H9 (cell line): ENCODE measurements around the gene CSMD2. TPM values are rescaled to one million over a fixed set of nuclear protein-coding genes. Genes with fewer than 3 reads are reported as not detected.
"Not testable (repeated sequence)": the region's sequence is repeated elsewhere in the genome, so short reads cannot be mapped to it uniquely, and the experiment has no call there.

ENCODE experiments used
- DNase-seq: peaks from one replicate; pipeline ENCODE4 v3.0.0-alpha.2; 2017
- H2AFZ ChIP-seq: one replicate; pipeline ENCODE4 v1.6.1; 2013; ENCODE audit warnings: mild to moderate bottlenecking, low read length, control low read depth, moderate library complexity
- H2AK5ac ChIP-seq: 2 replicates; pipeline ENCODE4 v1.6.1; 2013; ENCODE audit warnings: low read length, control low read depth, mixed read lengths; ENCODE audit not compliant: insufficient read length
- H2BK120ac ChIP-seq: one replicate; pipeline ENCODE4 v1.6.1; 2013; ENCODE audit warnings: low read depth, mild to moderate bottlenecking, low read length, control low read depth, inconsistent platforms; ENCODE audit not compliant: poor library complexity, severe bottlenecking
- H2BK12ac ChIP-seq: 2 replicates; pipeline ENCODE4 v1.6.1; 2013; ENCODE audit warnings: low read length, control low read depth, mixed read lengths, low read depth; ENCODE audit not compliant: insufficient read length
- H2BK15ac ChIP-seq: 2 replicates; pipeline ENCODE4 v1.6.1; 2013; ENCODE audit warnings: low read depth, low read length, control low read depth
- H2BK20ac ChIP-seq: one replicate; pipeline ENCODE4 v1.6.1; 2013; ENCODE audit warnings: low read depth, mild to moderate bottlenecking, low read length, control low read depth, inconsistent platforms; ENCODE audit not compliant: poor library complexity, severe bottlenecking
- H2BK5ac ChIP-seq: 2 replicates; pipeline ENCODE4 v1.6.1; 2013; ENCODE audit warnings: low read length, control low read depth, mixed read lengths; ENCODE audit not compliant: insufficient read length
- H3K14ac ChIP-seq: 2 replicates; pipeline ENCODE4 v1.6.1; 2013; ENCODE audit warnings: low read length, control low read depth; ENCODE audit not compliant: insufficient read depth
- H3K18ac ChIP-seq: 2 replicates; pipeline ENCODE4 v1.6.1; 2013; ENCODE audit warnings: low read depth, mild to moderate bottlenecking, mixed read lengths, low read length, control low read depth; ENCODE audit not compliant: insufficient read length
- H3K23ac ChIP-seq: 2 replicates; pipeline ENCODE4 v1.6.1; 2013; ENCODE audit warnings: low read length, control low read depth, mixed read lengths, low read depth; ENCODE audit not compliant: insufficient read length
- H3K23me2 ChIP-seq: 2 replicates; pipeline ENCODE4 v1.6.1; 2013; ENCODE audit warnings: low read depth, mild to moderate bottlenecking, mixed read lengths, low read length, control low read depth; ENCODE audit not compliant: insufficient read length, poor library complexity, severe bottlenecking
- H3K27ac ChIP-seq: 2 replicates; pipeline ENCODE4 v1.5.1; 2013; ENCODE audit warnings: low read length, control low read depth, mixed read lengths, low read depth; ENCODE audit not compliant: insufficient read length
- H3K27me3 ChIP-seq: 2 replicates; pipeline ENCODE4 v1.6.1; 2013; ENCODE audit warnings: low read length, control low read depth, inconsistent platforms; ENCODE audit not compliant: insufficient read depth
- H3K4ac ChIP-seq: 2 replicates; pipeline ENCODE4 v1.6.1; 2013; ENCODE audit warnings: low read depth, mild to moderate bottlenecking, control low read depth, inconsistent platforms, low read length, moderate library complexity
- H3K4me1 ChIP-seq: 2 replicates; pipeline ENCODE4 v1.6.1; 2013; ENCODE audit warnings: low read length, control low read depth, inconsistent platforms; ENCODE audit not compliant: insufficient read depth
- H3K4me2 ChIP-seq: 2 replicates; pipeline ENCODE4 v1.6.1; 2013; ENCODE audit warnings: low read length, control low read depth, mixed read lengths; ENCODE audit not compliant: insufficient read length, insufficient read depth
- H3K56ac ChIP-seq: 2 replicates; pipeline ENCODE4 v1.6.1; 2013; ENCODE audit warnings: low read depth, mild to moderate bottlenecking, mixed read lengths, low read length, control low read depth; ENCODE audit not compliant: insufficient read length
- H3K79me1 ChIP-seq: 2 replicates; pipeline ENCODE4 v1.6.1; 2013; ENCODE audit warnings: low read depth, mild to moderate bottlenecking, moderate library complexity, low read length, control low read depth, inconsistent platforms; ENCODE audit not compliant: insufficient read depth, poor library complexity, severe bottlenecking
- H3K79me2 ChIP-seq: 2 replicates; pipeline ENCODE4 v1.6.1; 2013; ENCODE audit warnings: low read length, control low read depth, inconsistent platforms; ENCODE audit not compliant: insufficient read depth
- H3K9ac ChIP-seq: 2 replicates; pipeline ENCODE4 v1.6.1; 2013; ENCODE audit warnings: low read length, control low read depth, mixed read lengths; ENCODE audit not compliant: insufficient read length; ENCODE audit errors: extremely low read depth
- H3K9me3 ChIP-seq: one replicate; pipeline ENCODE4 v1.6.1; 2013; ENCODE audit warnings: low read depth, low read length, inconsistent platforms; ENCODE audit not compliant: control insufficient read depth
- H3T11ph ChIP-seq: one replicate; pipeline ENCODE4 v1.6.1; 2013; ENCODE audit warnings: mild to moderate bottlenecking, low read length, control low read depth, inconsistent platforms
- H4K20me1 ChIP-seq: one replicate; pipeline ENCODE4 v1.6.1; 2013; ENCODE audit not compliant: control insufficient read depth, insufficient read length, insufficient read depth
- H4K5ac ChIP-seq: 2 replicates; pipeline ENCODE4 v1.6.1; 2013; ENCODE audit warnings: low read depth, mild to moderate bottlenecking, mixed read lengths, low read length, control low read depth; ENCODE audit not compliant: insufficient read length
- H4K8ac ChIP-seq: replicated peaks from 2 replicates; pipeline ENCODE4 v1.6.1; 2013; ENCODE audit warnings: low read length, control low read depth, mixed read lengths, low read depth; ENCODE audit not compliant: insufficient read length
- H4K91ac ChIP-seq: 2 replicates; pipeline ENCODE4 v1.6.1; 2013; ENCODE audit warnings: low read depth, mild to moderate bottlenecking, moderate library complexity, mixed read lengths, low read length, control low read depth; ENCODE audit not compliant: insufficient read length
- H3K27ac Mint-ChIP-seq, 3 experiments: 2 replicates in 2 of 3; 3 replicates in 1 of 3; pipeline ENCODE4 v1.8.0; 2020 to 2021; ENCODE audit warnings: mixed read lengths in 3 of 3, mild to moderate bottlenecking in 1 of 3, moderate library complexity in 1 of 3
- H3K27me3 Mint-ChIP-seq: 2 replicates; pipeline ENCODE4 v1.8.0; 2021; ENCODE audit warnings: low read depth, mild to moderate bottlenecking, moderate library complexity, mixed read lengths
- H3K36me3 Mint-ChIP-seq, 3 experiments: 2 replicates in 2 of 3; 3 replicates in 1 of 3; pipeline ENCODE4 v1.8.0; 2020 to 2021; ENCODE audit warnings: low read depth in 3 of 3, mixed read lengths in 3 of 3; ENCODE audit not compliant: insufficient read depth in 1 of 3
- H3K4me1 Mint-ChIP-seq, 2 experiments: 2 replicates each; pipeline ENCODE4 v1.8.0; 2020; ENCODE audit warnings: mixed read lengths in 2 of 2
- H3K4me3 Mint-ChIP-seq, 2 experiments: 2 replicates in 1 of 2; 3 replicates in 1 of 2; pipeline ENCODE4 v1.8.0; 2020 to 2021; ENCODE audit warnings: mild to moderate bottlenecking in 2 of 2, mixed read lengths in 2 of 2, moderate library complexity in 1 of 2
- H3K9me3 Mint-ChIP-seq, 2 experiments: 2 replicates in 1 of 2; 3 replicates in 1 of 2; pipeline ENCODE4 v1.8.0; 2020; ENCODE audit warnings: mild to moderate bottlenecking in 2 of 2, mixed read lengths in 2 of 2, moderate library complexity in 1 of 2
- CTCF ChIP-seq: fragments of 200-600 bp; sonication (generic); conservative IDR thresholded peaks from 3 replicates; pipeline ENCODE4 v1.8.0; 2021; ENCODE audit warnings: antibody characterized with exemption, mild to moderate bottlenecking
- WGBS: extraction: QIAGEN DNeasy Blood & Tissue Kit; methylation state at CpG from one replicate; pipeline ENCODE4 v1.1.7; 2013; ENCODE audit warnings: missing lambda C conversion rate, low lambda C conversion rate, mixed read lengths; ENCODE audit not compliant: insufficient read length; ENCODE audit errors: extremely low coverage; 5-methylcytosine and 5-hydroxymethylcytosine counted together
- total RNA-seq: library from RNA; stranded (reverse); gene quantifications from 2 replicates; pipeline ENCODE4 v1.2.1, GENCODE V29; 2021

The CSMD2 gene
- total RNA-seq, 1 experiment from 2014 or later, result 6.4 TPM

- Histone ChIP-seq H3K9ac (no peak overlapping the region), H2BK5ac (no peak overlapping the region), H4K8ac (no peak overlapping the region), H3K4me1 (peaks cover 12% of the 10 kb centered on the region), H3K27ac (no peak overlapping the region), H3K23me2 (no peaks in the 10 kb centered on the region), H3K23ac (no peak overlapping the region), H2BK12ac (no peak overlapping the region), H3K56ac (no peak overlapping the region), H3K4ac (no peak overlapping the region), H4K91ac (no peak overlapping the region), H3K4me2 (no peak overlapping the region), H4K20me1 (no peaks in the 10 kb centered on the region), H3K14ac (no peak overlapping the region), H3K79me2 (no peaks in the 10 kb centered on the region), H2AK5ac (no peak overlapping the region), H3K9me3 (peaks cover 6% of the 10 kb centered on the region), H4K5ac (no peak overlapping the region), H3K27me3 (no peaks in the 10 kb centered on the region; the same call in 1 of the 2 replicates), H2AFZ (no peak overlapping the region), H3T11ph (no peak overlapping the region), H2BK15ac (no peak overlapping the region), H3K79me1 (no peaks in the 10 kb centered on the region), H2BK20ac (no peak overlapping the region), H2BK120ac (no peak overlapping the region), H3K18ac (no peak overlapping the region)
- peak overlapping the region in 1 of 2 experiments; percentile 4; a peak in 1 of 5 replicates for H3K4me3 Mint-ChIP-seq
- H3K4me1 Mint-ChIP-seq, result peaks cover 40 to 41% of the 10 kb centered on the region in 2 experiments
- H3K27me3 Mint-ChIP-seq, result peaks cover 49% of the 10 kb centered on the region
- peaks cover 13 to 21% (median 17%) of the 10 kb centered on the region in 3 experiments for H3K36me3 Mint-ChIP-seq
- no peak for DNase-seq
- H3K27ac Mint-ChIP-seq, result no peak overlapping the region; a peak in 1 of 7 replicates
- no CpG with 5 or more reads among the region's 12 CpGs for WGBS
- peaks cover 14 to 16% of the 10 kb centered on the region in 2 experiments for H3K9me3 Mint-ChIP-seq
- TF ChIP-seq CTCF, result no peak
These were observed 21.9 kb upstream of the CSMD2 start for GRCh38 chr1:34186741-34187494.

DNA sequence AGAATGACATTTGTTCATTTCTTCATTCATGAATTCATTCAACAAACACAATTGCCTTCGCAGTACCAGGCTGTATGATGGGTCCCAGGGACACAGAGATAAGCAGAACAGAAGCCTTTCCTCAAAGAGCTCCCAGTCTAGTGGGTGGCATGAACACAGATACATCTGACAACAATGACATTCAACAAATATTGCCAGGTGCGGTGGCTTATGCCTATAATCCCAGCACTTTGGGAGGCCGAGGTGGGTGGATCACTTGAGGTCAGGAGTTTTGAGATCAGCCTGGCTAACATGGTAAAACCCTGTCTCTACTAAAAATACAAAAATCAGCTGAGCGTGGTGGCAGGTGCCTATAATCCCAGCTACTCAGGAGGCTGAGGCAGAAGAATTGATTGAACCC is 18.4 kb upstream of the CSMD2 start:
- H3K23me2 ChIP-seq, H3K36me3 Mint-ChIP-seq, H3K79me2 ChIP-seq, H3K27ac Mint-ChIP-seq, H3K23ac ChIP-seq, H3K4me2 ChIP-seq, H4K20me1 ChIP-seq, H4K8ac ChIP-seq, H3K27me3 ChIP-seq, H3K14ac ChIP-seq, H3T11ph ChIP-seq, H3K9ac ChIP-seq, H3K9me3 ChIP-seq, H3K4ac ChIP-seq, H3K4me3 Mint-ChIP-seq, DNase-seq, H2BK20ac ChIP-seq, H4K5ac ChIP-seq, H2BK12ac ChIP-seq, H2BK15ac ChIP-seq, H3K56ac ChIP-seq, H2AK5ac ChIP-seq, H2BK5ac ChIP-seq, H3K18ac ChIP-seq, H2AFZ ChIP-seq, H2BK120ac ChIP-seq, H3K27ac ChIP-seq, H3K79me1 ChIP-seq, H3K9me3 Mint-ChIP-seq, H4K91ac ChIP-seq: not testable (repeated sequence)
- H3K4me1 ChIP-seq, result peaks cover 16% of the 10 kb centered on the region
- no CpG with 5 or more reads among the region's 4 CpGs for WGBS
- Mint-ChIP-seq H3K4me1 (peaks cover 53 to 54% of the 10 kb centered on the region in 2 experiments), H3K27me3 (peaks cover 24% of the 10 kb centered on the region)
